Psoas muscle (tissue), 8 donors: ENCODE data around the gene MPDU1. TPM values are rescaled to one million over a fixed set of nuclear protein-coding genes. Genes with fewer than 3 reads are reported as not detected.
A peak's percentile ranks its signal among the peaks of the same experiment; 100 is the strongest.

Experiments
- ATAC-seq, 4 donors: fragments of 200-7000 bp; cut with Tn5 transposase; one replicate each; pipeline ENCODE4 v1.9.1; 2020; ENCODE audit warnings: moderate library complexity in 3 of 4, mild to moderate bottlenecking in 2 of 4
- DNase-seq, 2 donors: peaks; one replicate each; pipeline ENCODE4 v3.0.0-alpha.2; 2020
- H3K27ac ChIP-seq: fragments of 200-600 bp; one replicate; pipeline ENCODE4 v1.8.0; 2022
- H3K27me3 ChIP-seq, 3 donors: fragments of 200-600 bp in 1 of 3; one replicate each; pipeline versions ENCODE4 v1.6.1 to v1.8.0; 2013 to 2022; ENCODE audit warnings: low read length in 2 of 3, mild to moderate bottlenecking in 2 of 3, moderate library complexity in 1 of 3; ENCODE audit not compliant: insufficient read depth in 3 of 3
- H3K36me3 ChIP-seq, 2 donors: fragments of 200-600 bp in 1 of 2; one replicate each; pipeline versions ENCODE4 v1.6.1 to v1.8.0; 2013 to 2022; ENCODE audit warnings: low read depth in 1 of 2, mild to moderate bottlenecking in 1 of 2, moderate library complexity in 1 of 2; ENCODE audit not compliant: insufficient read depth in 1 of 2
- H3K4me1 ChIP-seq: fragments of 200-600 bp; one replicate; pipeline ENCODE4 v1.8.0; 2022
- H3K4me3 ChIP-seq: fragments of 200-600 bp; one replicate; pipeline ENCODE4 v1.8.0; 2022; ENCODE audit warnings: mild to moderate bottlenecking
- H3K9me3 ChIP-seq: fragments of 200-600 bp; one replicate; pipeline ENCODE4 v1.8.0; 2022
- CTCF ChIP-seq: fragments of 200-600 bp; IDR thresholded peaks from one replicate; pipeline ENCODE4 v1.8.0; 2022; ENCODE audit warnings: antibody characterized with exemption
- WGBS, 3 donors: extraction: QIAGEN DNeasy Blood & Tissue Kit; methylation state at CpG; one replicate each; pipeline versions ENCODE4 v1.1.6 to v1.1.7; 2013; 5-methylcytosine and 5-hydroxymethylcytosine counted together
- intact Hi-C, 2 donors: fragments of 100-400 bp; cut with DNase I; formaldehyde crosslinking; loops; one replicate each; pipeline versions ENCODE4 v1.11.0 to v1.14.2; 2022
- polyA plus RNA-seq, 3 donors: library from polyadenylated mRNA; stranded (reverse); fragments of 200-250 nt; gene quantifications; one replicate each; pipeline ENCODE4 v1.2.3, GENCODE V29; 2013
- total RNA-seq, 4 donors: library from RNA; stranded (reverse); fragmentation: NEBNext Ultra II Directional in 2 of 4; extraction: Animal tissue kit (Norgen Biotek cat#: 25700) in 2 of 4; gene quantifications; one replicate each; pipeline versions ENCODE4 v1.2.1 to v1.2.4, GENCODE V29; 2021 to 2023
- donor health status: healthy with polysubstance abuse.
- donor health status: DM: no; HTN: no; CAD: no; lungs with moderate emphysema.
- donor health status: Bipolar disorder and iron deficiency.
- donor health status: healthy.
- donor health status: DM: yes; HTN: yes; CAD: no.
- donor health status: DM: no; HTN: no; CAD: no.
- donor health status: DM: no; HTN: no; CAD: no.
- donor health status: DM: yes; HTN: yes; CAD: no.

MPDU1 gene
- total and polyA plus RNA-seq, 7 donors: 19.3 to 147 (median 40.6) TPM

DNA sequence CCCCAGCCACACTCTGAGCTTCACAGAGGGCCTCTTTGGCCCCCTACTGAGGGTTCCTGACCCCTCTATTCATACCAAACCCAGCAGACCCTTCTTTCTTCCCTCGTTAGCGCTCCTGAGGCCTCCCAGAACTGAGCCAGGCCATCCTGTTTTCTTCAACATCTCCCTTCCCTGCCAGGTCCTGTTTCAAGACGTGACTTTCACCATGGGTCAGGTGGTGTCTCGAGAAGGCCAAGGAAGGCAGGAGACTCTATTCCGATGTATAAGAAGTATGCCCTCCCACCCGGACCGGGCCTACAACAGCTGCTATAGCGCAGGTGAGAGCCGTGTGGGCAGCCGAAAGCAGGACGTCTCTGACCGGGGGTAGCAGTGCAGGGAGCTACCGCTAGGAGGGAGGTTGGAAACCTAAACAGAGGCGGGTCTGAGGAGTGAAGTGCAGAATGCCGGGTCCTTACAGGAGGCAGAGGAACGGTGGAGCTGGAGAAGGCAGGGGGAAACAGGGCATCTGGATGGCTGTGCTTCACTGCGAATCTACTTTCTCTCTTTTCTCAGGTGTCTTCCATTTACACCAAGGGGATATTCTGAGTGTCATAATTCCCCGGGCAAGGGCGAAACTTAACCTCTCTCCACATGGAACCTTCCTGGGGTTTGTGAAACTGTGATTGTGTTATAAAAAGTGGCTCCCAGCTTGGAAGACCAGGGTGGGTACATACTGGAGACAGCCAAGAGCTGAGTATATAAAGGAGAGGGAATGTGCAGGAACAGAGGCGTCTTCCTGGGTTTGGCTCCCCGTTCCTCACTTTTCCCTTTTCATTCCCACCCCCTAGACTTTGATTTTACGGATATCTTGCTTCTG, 23.3 kb upstream of the MPDU1 start:
- H3K27ac ChIP-seq: peak overlapping the region; percentile 94

GRCh38 chr17:7561028-7561575, 22.6 kb upstream of the MPDU1 start:
- peak; percentile 86 for TF ChIP-seq CTCF
- peaks cover 6 to 32% of the 10 kb centered on the region in 2 donors for H3K36me3 ChIP-seq
- peak overlapping the region; percentile 96 for H3K4me3 ChIP-seq
- H3K27me3 ChIP-seq: no peaks in the 10 kb centered on the region
- intact Hi-C loops: loop anchor here (2.0 to 10.0 kb wide), 6 partner anchors 46 to 316 kb away; partner anchors contain the start of genes FGF11 (in 2 of the 2), GABARAP (in 1 of the 2), KCTD11 (in 1 of the 2) and TMEM102 (in 1 of the 2)
- WGBS, 3 donors: 1% methylated on average over 32 of the region's 32 CpGs
- H3K27ac ChIP-seq: peak overlapping the region; percentile 94
- no peaks in the 10 kb centered on the region for H3K9me3 ChIP-seq
- peaks cover 45% of the 10 kb centered on the region for H3K4me1 ChIP-seq
- DNase-seq (peak; percentile 92 to 96), ATAC-seq (peak; percentile 82 to 88 (median 84))

More for the DNA sequence above, 23.3 kb upstream of the MPDU1 start:
- peaks cover 45% of the 10 kb centered on the region for H3K4me1 ChIP-seq
- ATAC-seq: peak; percentile 53 to 63 (median 56)
- 27 to 30% (median 28%) methylated on average over 20 to 22 of the region's 22 CpGs for WGBS, 3 donors
- peak overlapping the region; percentile 96 for H3K4me3 ChIP-seq
- H3K27me3 ChIP-seq: no peaks in the 10 kb centered on the region
- TF ChIP-seq CTCF: peak; percentile 57
- H3K36me3 ChIP-seq: peaks cover 3 to 25% of the 10 kb centered on the region in 2 donors
- peak; percentile 64 to 70 for DNase-seq
- H3K9me3 ChIP-seq: no peaks in the 10 kb centered on the region
- intact Hi-C loops: loop anchor here (2.0 to 10.0 kb wide), 6 partner anchors 46 to 316 kb away; partner anchors contain the start of genes FGF11 (in 2 of the 2), GABARAP (in 1 of the 2), KCTD11 (in 1 of the 2) and TMEM102 (in 1 of the 2)

GRCh38 chr17:7561589-7562207, 22.0 kb upstream of the MPDU1 start, which contains the start of gene SENP3:
Gene SENP3 (plus strand): TSS chr17:7561919. CDS start chr17:7563077, 1,158 bp downstream.
- Histone ChIP-seq H3K27me3 (no peaks in the 10 kb centered on the region), H3K27ac (peak within 1 kb of the TSS; percentile 94), H3K4me1 (peaks cover 45% of the 10 kb centered on the region), H3K4me3 (peak within 1 kb of the TSS; percentile 96), H3K36me3 (peaks cover 6 to 38% of the 10 kb centered on the region in 2 donors), H3K9me3 (no peaks in the 10 kb centered on the region)
- peak; percentile 94 to 96 for DNase-seq
- no peak for TF ChIP-seq CTCF
- ATAC-seq: peak; percentile 89 to 92 (median 90)
- intact Hi-C loops: loop anchor here (2.0 to 10.0 kb wide), 6 partner anchors 47 to 317 kb away; partner anchors contain the start of genes FGF11 (in 2 of the 2), GABARAP (in 1 of the 2), KCTD11 (in 1 of the 2) and TMEM102 (in 1 of the 2)
- WGBS, 3 donors: 0% methylated on average over 33 to 81 of the region's 82 CpGs

- Histone ChIP-seq H3K9me3 (no peaks in the 10 kb centered on the region), H3K36me3 (peaks cover 6 to 43% of the 10 kb centered on the region in 2 donors), H3K27me3 (no peaks in the 10 kb centered on the region), H3K4me3 (peak overlapping the region; percentile 96), H3K27ac (peak overlapping the region; percentile 94), H3K4me1 (peaks cover 45% of the 10 kb centered on the region)
- no peak for TF ChIP-seq CTCF
- WGBS, 3 donors: 0 to 1% (median 0%) methylated on average over 17 to 28 of the region's 28 CpGs
- DNase-seq: no peak
- intact Hi-C loops: loop anchor here in 1 of 2 donors (5.0 to 10.0 kb wide), 4 partner anchors 50 to 317 kb away; partner anchors contain the start of genes FGF11, GABARAP, KCTD11 and TMEM102
- peak in 2 of 4 donors; percentile 0 to 4 for ATAC-seq
These were observed 21.4 kb upstream of the MPDU1 start for GRCh38 chr17:7562208-7562605.
